Small intestine (tissue), 7 donors: ENCODE measurements around the gene ZNF341. TPM values are rescaled to one million over a fixed set of nuclear protein-coding genes. Genes with fewer than 3 reads are reported as not detected.

ENCODE experiments used
- DNase-seq, 2 donors: peaks; one replicate each; pipeline versions ENCODE4 v3.0.0 to v3.0.0-alpha.2; 2013
- FAIRE-seq: peaks from 2 replicates; lab custom pipeline; 2012; peaks lifted over from hg19 to GRCh38; lab: Jason Lieb, UNC
- H3K27ac ChIP-seq, 3 donors: one replicate each; pipeline ENCODE4 v1.5.1; 2013; ENCODE audit warnings: low read length in 2 of 3, mild to moderate bottlenecking in 2 of 3, control low read depth in 1 of 3, inconsistent platforms in 1 of 3, low read depth in 1 of 3, moderate library complexity in 1 of 3
- H3K27me3 ChIP-seq, 3 donors: one replicate each; pipeline ENCODE4 v1.6.1; 2013; ENCODE audit warnings: low read length in 3 of 3, inconsistent platforms in 1 of 3; ENCODE audit not compliant: control insufficient read depth in 3 of 3, insufficient read depth in 3 of 3
- H3K36me3 ChIP-seq, 3 donors: one replicate each; pipeline ENCODE4 v1.6.1; 2013; ENCODE audit warnings: low read length in 3 of 3, inconsistent platforms in 1 of 3, low read depth in 1 of 3, mild to moderate bottlenecking in 1 of 3, moderate library complexity in 1 of 3; ENCODE audit not compliant: control insufficient read depth in 3 of 3, insufficient read depth in 2 of 3
- H3K4me1 ChIP-seq, 3 donors: one replicate each; pipeline ENCODE4 v1.6.1; 2013; ENCODE audit warnings: low read length in 2 of 3, inconsistent platforms in 1 of 3, low read depth in 1 of 3, mild to moderate bottlenecking in 1 of 3, moderate library complexity in 1 of 3; ENCODE audit not compliant: control insufficient read depth in 3 of 3, insufficient read depth in 2 of 3
- H3K4me3 ChIP-seq, 3 donors: one replicate each; pipeline ENCODE4 v1.5.1; 2013; ENCODE audit warnings: low read length in 3 of 3, control low read depth in 1 of 3, inconsistent platforms in 1 of 3, low read depth in 1 of 3, mild to moderate bottlenecking in 1 of 3, moderate library complexity in 1 of 3
- H3K9me3 ChIP-seq, 2 donors: one replicate each; pipeline ENCODE4 v1.6.1; 2013; ENCODE audit warnings: low read depth in 1 of 2, low read length in 1 of 2; ENCODE audit not compliant: control insufficient read depth in 2 of 2, insufficient read depth in 1 of 2
- WGBS, 3 donors: extraction: QIAGEN DNeasy Blood & Tissue Kit; methylation state at CpG; one replicate each; pipeline ENCODE4 v1.1.7; 2013; 5-methylcytosine and 5-hydroxymethylcytosine counted together
- polyA plus RNA-seq, 4 donors: library from polyadenylated mRNA; stranded (reverse) in 3 of 4; unstranded in 1 of 4; fragments of 200-250 nt in 3 of 4; fragments of 120-200 nt in 1 of 4; gene quantifications; one replicate each; pipeline versions ENCODE4 v1.2.1 to v1.2.3, GENCODE V29; 2013
- donor health status: healthy with polysubstance abuse.
- donor health status: control.
- donor health status: control.
- donor health status: Bipolar disorder and iron deficiency.
- donor health status: healthy.

Gene ZNF341
- polyA plus RNA-seq, 4 donors: 2.7 to 4.4 (median 3.4) TPM

GRCh38 chr20:33838035-33838864 lies 106.5 kb downstream of the ZNF341 start:
- H3K36me3 ChIP-seq: peaks cover 0 to 11% (median 0%) of the 10 kb centered on the region in 3 donors
- peaks cover 27 to 66% (median 49%) of the 10 kb centered on the region in 3 donors for H3K4me1 ChIP-seq

GRCh38 chr20:33839591-33839990 lies 107.8 kb downstream of the ZNF341 start:
- Histone ChIP-seq H3K27me3 (no peaks in the 10 kb centered on the region), H3K4me1 (peaks cover 25 to 71% (median 54%) of the 10 kb centered on the region in 3 donors), H3K9me3 (no peaks in the 10 kb centered on the region), H3K27ac (peak overlapping the region in 2 of 3 donors; percentile 13 to 64), H3K4me3 (no peak overlapping the region), H3K36me3 (peaks cover 0 to 10% (median 0%) of the 10 kb centered on the region in 3 donors)
- FAIRE-seq (no peak), DNase-seq (peak in 1 of 2 donors; percentile 77)
- WGBS, 3 donors: 20 to 64% (median 53%) methylated on average over 3 of the region's 3 CpGs

More at GRCh38 chr20:33838035-33838864, 106.5 kb downstream of the ZNF341 start:
- peak; percentile 72 to 77 for DNase-seq
- Histone ChIP-seq H3K27ac (peak overlapping the region; percentile 66 to 87 (median 81)), H3K4me3 (no peak overlapping the region), H3K9me3 (no peaks in the 10 kb centered on the region), H3K27me3 (no peaks in the 10 kb centered on the region)
- WGBS, 3 donors: 21 to 59% (median 38%) methylated on average over 8 of the region's 8 CpGs
- FAIRE-seq: no peak

- Histone ChIP-seq H3K4me1 (peaks cover 25 to 71% (median 54%) of the 10 kb centered on the region in 3 donors), H3K9me3 (no peaks in the 10 kb centered on the region), H3K36me3 (peaks cover 0 to 11% (median 0%) of the 10 kb centered on the region in 3 donors), H3K27me3 (no peaks in the 10 kb centered on the region), H3K4me3 (no peak overlapping the region), H3K27ac (no peak overlapping the region)
- WGBS, 3 donors: 77 to 86% (median 79%) methylated on average over 7 of the region's 7 CpGs
- FAIRE-seq (no peak), DNase-seq (no peak)
Observed at GRCh38 chr20:33840160-33840559, 108.4 kb downstream of the ZNF341 start.

- H3K9me3 ChIP-seq: no peaks in the 10 kb centered on the region
- DNase-seq: peak in 1 of 2 donors; percentile 76
- no peak overlapping the region for H3K27ac ChIP-seq
- 11 to 48% (median 27%) methylated on average over 4 of the region's 4 CpGs for WGBS, 3 donors
- FAIRE-seq: no peak
- no peak overlapping the region for H3K4me3 ChIP-seq
- H3K27me3 ChIP-seq: no peaks in the 10 kb centered on the region
- H3K36me3 ChIP-seq: peaks cover 0 to 12% (median 0%) of the 10 kb centered on the region in 3 donors
- peaks cover 23 to 71% (median 55%) of the 10 kb centered on the region in 3 donors for H3K4me1 ChIP-seq
Observed at GRCh38 chr20:33840759-33841435, 109.1 kb downstream of the ZNF341 start.

- FAIRE-seq: no peak
- H3K36me3 ChIP-seq: peaks cover 0 to 12% (median 0%) of the 10 kb centered on the region in 3 donors
Observed at GRCh38 chr20:33841436-33841799, 109.6 kb downstream of the ZNF341 start.

More at GRCh38 chr20:33841436-33841799, 109.6 kb downstream of the ZNF341 start:
- Histone ChIP-seq H3K9me3 (no peaks in the 10 kb centered on the region), H3K27me3 (no peaks in the 10 kb centered on the region), H3K4me3 (no peak overlapping the region), H3K27ac (no peak overlapping the region), H3K4me1 (peaks cover 23 to 67% (median 56%) of the 10 kb centered on the region in 3 donors)
- WGBS, 3 donors: 37 to 68% (median 47%) methylated on average over 4 of the region's 4 CpGs
- DNase-seq: no peak

Other genes starting within 250 kb of the ZNF341 start
- gene CBFA2T2, start 241.9 kb upstream of the ZNF341 start, polyA plus RNA-seq: 10 to 100 TPM in 1 of 4 donors, 1 to 10 TPM in 3; 6.5 to 30.3 (median 9.2) TPM
- under 1 TPM in 2 of 4 donors, not detected in 2; 0.07 to 0.41 TPM for gene C20orf144, start 69.7 kb upstream of the ZNF341 start, polyA plus RNA-seq
- 1 to 10 TPM in 3 of 4 donors, under 1 TPM in 1; 0.89 to 5.4 (median 2.0) TPM for gene ACTL10, start 65.1 kb upstream of the ZNF341 start, polyA plus RNA-seq
- 10 to 100 TPM; 24.4 to 54.8 (median 42.2) TPM for gene NECAB3, start 57.6 kb upstream of the ZNF341 start, polyA plus RNA-seq
- 10 to 100 TPM in 1 of 4 donors, 1 to 10 TPM in 3; 2.2 to 10.9 (median 4.6) TPM for gene E2F1, start 45.6 kb upstream of the ZNF341 start, polyA plus RNA-seq
- 1 to 10 TPM; 5.4 to 8.7 (median 7.8) TPM for gene PXMP4, start 11.7 kb upstream of the ZNF341 start, polyA plus RNA-seq
- gene CHMP4B, start 79.4 kb downstream of the ZNF341 start, polyA plus RNA-seq: 100 to 1,000 TPM; 112 to 218 (median 173) TPM